ENCODE data around the gene TM6SF1.

DNA sequence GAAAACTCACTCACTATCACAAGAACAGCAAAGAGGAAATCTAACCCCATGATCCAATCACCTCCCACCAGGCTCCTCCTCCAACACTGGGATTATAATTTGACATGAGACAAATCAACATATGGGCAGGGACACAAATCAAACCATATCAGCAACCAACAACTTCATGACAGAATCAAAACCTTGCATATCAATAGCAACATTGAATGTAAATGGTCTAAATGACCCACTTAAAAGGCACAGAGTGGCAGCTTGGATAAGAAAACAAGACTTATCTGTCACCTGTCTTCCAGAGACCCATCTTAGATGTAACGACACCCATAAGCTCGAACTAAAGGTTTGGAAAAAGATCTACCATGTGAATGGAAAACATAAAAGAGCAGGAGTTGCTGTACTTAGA, 59.4 kb downstream of the TM6SF1 start:
- TF ChIP-seq POLR2AphosphoS5 (IDR thresholded peaks at IDR 0.05), result no peak
- no peak for TF ChIP-seq TAF1 (IDR thresholded peaks at IDR 0.05; ENCODE audit: low read depth)
- TF ChIP-seq, protein P1, sequence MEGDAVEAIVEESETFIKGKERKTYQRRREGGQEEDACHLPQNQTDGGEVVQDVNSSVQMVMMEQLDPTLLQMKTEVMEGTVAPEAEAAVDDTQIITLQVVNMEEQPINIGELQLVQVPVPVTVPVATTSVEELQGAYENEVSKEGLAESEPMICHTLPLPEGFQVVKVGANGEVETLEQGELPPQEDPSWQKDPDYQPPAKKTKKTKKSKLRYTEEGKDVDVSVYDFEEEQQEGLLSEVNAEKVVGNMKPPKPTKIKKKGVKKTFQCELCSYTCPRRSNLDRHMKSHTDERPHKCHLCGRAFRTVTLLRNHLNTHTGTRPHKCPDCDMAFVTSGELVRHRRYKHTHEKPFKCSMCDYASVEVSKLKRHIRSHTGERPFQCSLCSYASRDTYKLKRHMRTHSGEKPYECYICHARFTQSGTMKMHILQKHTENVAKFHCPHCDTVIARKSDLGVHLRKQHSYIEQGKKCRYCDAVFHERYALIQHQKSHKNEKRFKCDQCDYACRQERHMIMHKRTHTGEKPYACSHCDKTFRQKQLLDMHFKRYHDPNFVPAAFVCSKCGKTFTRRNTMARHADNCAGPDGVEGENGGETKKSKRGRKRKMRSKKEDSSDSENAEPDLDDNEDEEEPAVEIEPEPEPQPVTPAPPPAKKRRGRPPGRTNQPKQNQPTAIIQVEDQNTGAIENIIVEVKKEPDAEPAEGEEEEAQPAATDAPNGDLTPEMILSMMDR (IDR thresholded peaks at IDR 0.05; ENCODE audit: poor library complexity, severe bottlenecking), result no peak
- TF ChIP-seq EP300 (conservative IDR thresholded peaks at IDR 0.05; ENCODE audit: poor library complexity, severe bottlenecking), result no peak
- TF ChIP-seq SMC3 (conservative IDR thresholded peaks at IDR 0.05; ENCODE audit: poor library complexity), result no peak
